HEK293 (cell line): ENCODE results near the gene ACTL6B.

Experiments used
- FEZF1 ChIP-seq: fragments of 450-650 bp; formaldehyde crosslinking; IDR thresholded peaks from 2 replicates; pipeline ENCODE4 v1.5.1; 2016; ENCODE audit warnings: missing biosample characterization, missing genetic modification characterization
- GFI1B ChIP-seq: fragments of 450-650 bp; formaldehyde crosslinking; IDR thresholded peaks from 2 replicates; pipeline ENCODE4 v1.5.1; 2016; ENCODE audit warnings: missing biosample characterization, missing genetic modification characterization
- HOXD13 ChIP-seq: sonication (generic); formaldehyde crosslinking; IDR thresholded peaks from 2 replicates; pipeline ENCODE4 v1.8.0; 2022; ENCODE audit warnings: missing genetic modification reagents, borderline replicate concordance
- OSR2 ChIP-seq: fragments of 450-650 bp; formaldehyde crosslinking; IDR thresholded peaks from 2 replicates; pipeline ENCODE4 v1.5.1; 2016; ENCODE audit warnings: missing biosample characterization, missing genetic modification characterization
- TCF7L2 ChIP-seq: IDR thresholded peaks from 2 replicates; pipeline ENCODE4 v1.6.1; 2011; ENCODE audit warnings: low read depth, mild to moderate bottlenecking, inconsistent platforms, low read length, moderate library complexity, borderline replicate concordance
- ZBTB21 ChIP-seq: fragments of 450-650 bp; formaldehyde crosslinking; IDR thresholded peaks from 2 replicates; pipeline ENCODE4 v1.5.1; 2017; ENCODE audit warnings: missing biosample characterization, missing genetic modification characterization
- ZNF132 ChIP-seq: fragments of 450-650 bp; formaldehyde crosslinking; IDR thresholded peaks from 2 replicates; pipeline ENCODE4 v1.5.1; 2017; ENCODE audit warnings: missing biosample characterization, missing genetic modification characterization, borderline replicate concordance
- ZNF138 ChIP-seq: fragments of 450-650 bp; formaldehyde crosslinking; IDR thresholded peaks from 2 replicates; pipeline ENCODE4 v1.5.1; 2016; ENCODE audit warnings: missing biosample characterization, missing genetic modification characterization, borderline replicate concordance
- ZNF24 ChIP-seq: fragments of 450-650 bp; formaldehyde crosslinking; IDR thresholded peaks from 2 replicates; pipeline ENCODE4 v1.5.1; 2016; ENCODE audit warnings: missing biosample characterization, missing genetic modification characterization
- ZNF335 ChIP-seq: fragments of 450-650 bp; formaldehyde crosslinking; conservative IDR thresholded peaks from 2 replicates; pipeline ENCODE4 v1.5.1; 2016; ENCODE audit warnings: missing biosample characterization, missing genetic modification characterization
- ZNF37A ChIP-seq: fragments of 450-650 bp; IDR thresholded peaks from 2 replicates; pipeline ENCODE4 v1.5.1; 2018; ENCODE audit warnings: missing biosample characterization, missing genetic modification characterization
- ZNF394 ChIP-seq: fragments of 450-650 bp; formaldehyde crosslinking; IDR thresholded peaks from 2 replicates; pipeline ENCODE4 v1.5.1; 2016; ENCODE audit warnings: missing biosample characterization, missing genetic modification characterization, mild to moderate bottlenecking, moderate library complexity, borderline replicate concordance
- ZNF433 ChIP-seq: fragments of 450-650 bp; formaldehyde crosslinking; IDR thresholded peaks from 2 replicates; pipeline ENCODE4 v1.5.1; 2016; ENCODE audit warnings: missing biosample characterization, missing genetic modification characterization, low read depth
- ZNF510 ChIP-seq: fragments of 450-650 bp; formaldehyde crosslinking; IDR thresholded peaks from 2 replicates; pipeline ENCODE4 v1.5.1; 2018; ENCODE audit warnings: mild to moderate bottlenecking, missing genetic modification characterization, missing biosample characterization; ENCODE audit not compliant: insufficient replicate concordance
- ZNF621 ChIP-seq: fragments of 450-650 bp; formaldehyde crosslinking; IDR thresholded peaks from 2 replicates; pipeline ENCODE4 v1.5.1; 2017; ENCODE audit warnings: missing biosample characterization, missing genetic modification characterization
- ZNF623 ChIP-seq: fragments of 450-650 bp; formaldehyde crosslinking; IDR thresholded peaks from 2 replicates; pipeline ENCODE4 v1.5.1; 2016; ENCODE audit warnings: missing biosample characterization, missing genetic modification characterization
- ZNF654 ChIP-seq: fragments of 450-650 bp; formaldehyde crosslinking; IDR thresholded peaks from 2 replicates; pipeline ENCODE4 v1.5.1; 2016; ENCODE audit warnings: low read depth, missing biosample characterization, missing genetic modification characterization
- ZNF664 ChIP-seq: fragments of 450-650 bp; formaldehyde crosslinking; IDR thresholded peaks from 2 replicates; pipeline ENCODE4 v1.5.1; 2016; ENCODE audit warnings: missing biosample characterization, missing genetic modification characterization
- ZNF792 ChIP-seq: fragments of 450-650 bp; formaldehyde crosslinking; IDR thresholded peaks from 2 replicates; pipeline ENCODE4 v1.5.1; 2016; ENCODE audit warnings: missing biosample characterization, missing genetic modification characterization
- ZNF843 ChIP-seq: fragments of 450-650 bp; formaldehyde crosslinking; IDR thresholded peaks from 2 replicates; pipeline ENCODE4 v1.5.1; 2016; ENCODE audit warnings: missing biosample characterization, missing genetic modification characterization
- ZXDB ChIP-seq: fragments of 450-650 bp; formaldehyde crosslinking; IDR thresholded peaks from 2 replicates; pipeline ENCODE4 v1.5.1; 2016; ENCODE audit warnings: missing biosample characterization, missing genetic modification characterization
- TF ChIP-seq, protein P1 (sequence below): fragments of 450-650 bp; formaldehyde crosslinking; IDR thresholded peaks from 2 replicates; pipeline ENCODE4 v1.5.1; 2017; ENCODE audit warnings: missing biosample characterization, missing genetic modification characterization
- TF ChIP-seq, protein P2 (sequence below): sonication (generic); formaldehyde crosslinking; IDR thresholded peaks from 2 replicates; pipeline ENCODE4 v1.8.1; 2022; ENCODE audit warnings: mild to moderate bottlenecking, moderate library complexity, missing genetic modification reagents
- TF ChIP-seq, protein P3 (sequence below): fragments of 450-650 bp; formaldehyde crosslinking; IDR thresholded peaks from 2 replicates; pipeline ENCODE4 v1.5.1; 2016; ENCODE audit warnings: missing biosample characterization, missing genetic modification characterization
- TF ChIP-seq, protein P4 (sequence below): fragments of 450-650 bp; formaldehyde crosslinking; IDR thresholded peaks from 2 replicates; pipeline ENCODE4 v1.5.1; 2017; ENCODE audit warnings: missing biosample characterization, mild to moderate bottlenecking, missing genetic modification characterization, moderate library complexity
- TF ChIP-seq, protein P5 (sequence below): fragments of 450-650 bp; IDR thresholded peaks from 2 replicates; pipeline ENCODE4 v1.5.1; 2018; ENCODE audit warnings: missing biosample characterization, missing genetic modification characterization
- TF ChIP-seq, protein P6 (sequence below): fragments of 450-650 bp; formaldehyde crosslinking; IDR thresholded peaks from 2 replicates; pipeline ENCODE4 v1.5.1; 2017; ENCODE audit warnings: missing biosample characterization, missing genetic modification characterization
- TF ChIP-seq, protein P7 (sequence below): fragments of 450-650 bp; formaldehyde crosslinking; optimal IDR thresholded peaks from 2 replicates; pipeline ENCODE3; 2016; ENCODE audit warnings: missing biosample characterization, mild to moderate bottlenecking, missing genetic modification characterization

Gene ACTL6B

DNA sequence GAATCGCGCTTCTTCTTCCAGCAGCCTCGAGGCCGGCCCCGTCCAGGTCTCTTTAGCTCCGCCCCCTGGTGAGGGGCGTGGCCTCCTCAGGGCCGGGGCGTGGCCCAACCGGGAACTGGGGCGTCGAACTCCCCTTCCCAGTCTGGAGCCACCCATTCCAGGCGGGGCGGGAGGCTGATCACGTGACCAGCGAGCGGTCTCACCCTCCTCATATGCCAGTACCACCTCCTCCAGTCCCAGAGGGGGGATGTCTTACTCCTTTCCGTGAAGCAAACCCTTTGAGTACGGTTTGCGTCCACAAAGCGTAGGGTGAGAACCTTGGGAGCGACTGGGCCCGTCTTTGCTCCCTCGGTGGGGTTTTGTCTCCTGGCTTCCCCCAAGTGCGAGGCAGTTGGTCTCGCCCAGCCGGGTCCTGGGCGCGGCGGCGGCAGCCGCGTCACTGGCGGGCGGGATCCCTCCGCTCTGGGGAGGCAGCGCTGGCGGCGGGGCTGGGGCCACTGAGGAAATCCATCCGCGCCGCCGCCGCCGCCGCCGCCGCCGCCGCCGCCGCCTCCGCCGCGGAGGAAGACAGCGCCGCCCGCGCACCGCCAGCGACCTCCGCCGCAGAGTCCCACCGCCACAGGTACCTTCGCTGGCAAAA, 17.2 kb upstream of the ACTL6B start, which contains the start of gene GNB2 (continued):
- TF ChIP-seq, protein P1, sequence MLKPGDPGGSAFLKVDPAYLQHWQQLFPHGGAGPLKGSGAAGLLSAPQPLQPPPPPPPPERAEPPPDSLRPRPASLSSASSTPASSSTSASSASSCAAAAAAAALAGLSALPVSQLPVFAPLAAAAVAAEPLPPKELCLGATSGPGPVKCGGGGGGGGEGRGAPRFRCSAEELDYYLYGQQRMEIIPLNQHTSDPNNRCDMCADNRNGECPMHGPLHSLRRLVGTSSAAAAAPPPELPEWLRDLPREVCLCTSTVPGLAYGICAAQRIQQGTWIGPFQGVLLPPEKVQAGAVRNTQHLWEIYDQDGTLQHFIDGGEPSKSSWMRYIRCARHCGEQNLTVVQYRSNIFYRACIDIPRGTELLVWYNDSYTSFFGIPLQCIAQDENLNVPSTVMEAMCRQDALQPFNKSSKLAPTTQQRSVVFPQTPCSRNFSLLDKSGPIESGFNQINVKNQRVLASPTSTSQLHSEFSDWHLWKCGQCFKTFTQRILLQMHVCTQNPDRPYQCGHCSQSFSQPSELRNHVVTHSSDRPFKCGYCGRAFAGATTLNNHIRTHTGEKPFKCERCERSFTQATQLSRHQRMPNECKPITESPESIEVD (tag by site-specific recombination) = no peak
- TF ChIP-seq ZNF433 (tag by site-specific recombination) (no peak), ZNF394 (tag by site-specific recombination) (peak; percentile 88), ZNF792 (no peak; the same call in 1 of the 2 replicates), ZNF510 (no peak), ZNF335 (tag by site-specific recombination) (peak; percentile 98), FEZF1 (peak; percentile 31; the same call in 1 of the 2 replicates), ZNF37A (tag by site-specific recombination) (no peak; the same call in 1 of the 2 replicates), ZNF654 (no peak), ZNF132 (tag by site-specific recombination) (no peak), GFI1B (peak; percentile 79; the same call in 1 of the 2 replicates), ZNF621 (tag by site-specific recombination) (no peak), TCF7L2 (no peak), ZNF623 (tag by site-specific recombination) (no peak), ZNF664 (no peak), ZNF843 (peak; percentile 83), ZNF24 (peak; percentile 96), OSR2 (tag by site-specific recombination) (peak; percentile 37; the same call in 1 of the 2 replicates), ZNF138 (no peak), ZXDB (peak; percentile 97), ZBTB21 (tag by site-specific recombination) (peak; percentile 72), HOXD13 (CRISPR knock-in tag) (no peak)
- TF ChIP-seq, protein P2, sequence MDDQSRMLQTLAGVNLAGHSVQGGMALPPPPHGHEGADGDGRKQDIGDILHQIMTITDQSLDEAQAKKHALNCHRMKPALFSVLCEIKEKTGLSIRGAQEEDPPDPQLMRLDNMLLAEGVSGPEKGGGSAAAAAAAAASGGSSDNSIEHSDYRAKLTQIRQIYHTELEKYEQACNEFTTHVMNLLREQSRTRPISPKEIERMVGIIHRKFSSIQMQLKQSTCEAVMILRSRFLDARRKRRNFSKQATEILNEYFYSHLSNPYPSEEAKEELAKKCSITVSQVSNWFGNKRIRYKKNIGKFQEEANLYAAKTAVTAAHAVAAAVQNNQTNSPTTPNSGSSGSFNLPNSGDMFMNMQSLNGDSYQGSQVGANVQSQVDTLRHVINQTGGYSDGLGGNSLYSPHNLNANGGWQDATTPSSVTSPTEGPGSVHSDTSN (CRISPR knock-in tag) = no peak; the same call in 1 of the 2 replicates
- TF ChIP-seq, protein P3, sequence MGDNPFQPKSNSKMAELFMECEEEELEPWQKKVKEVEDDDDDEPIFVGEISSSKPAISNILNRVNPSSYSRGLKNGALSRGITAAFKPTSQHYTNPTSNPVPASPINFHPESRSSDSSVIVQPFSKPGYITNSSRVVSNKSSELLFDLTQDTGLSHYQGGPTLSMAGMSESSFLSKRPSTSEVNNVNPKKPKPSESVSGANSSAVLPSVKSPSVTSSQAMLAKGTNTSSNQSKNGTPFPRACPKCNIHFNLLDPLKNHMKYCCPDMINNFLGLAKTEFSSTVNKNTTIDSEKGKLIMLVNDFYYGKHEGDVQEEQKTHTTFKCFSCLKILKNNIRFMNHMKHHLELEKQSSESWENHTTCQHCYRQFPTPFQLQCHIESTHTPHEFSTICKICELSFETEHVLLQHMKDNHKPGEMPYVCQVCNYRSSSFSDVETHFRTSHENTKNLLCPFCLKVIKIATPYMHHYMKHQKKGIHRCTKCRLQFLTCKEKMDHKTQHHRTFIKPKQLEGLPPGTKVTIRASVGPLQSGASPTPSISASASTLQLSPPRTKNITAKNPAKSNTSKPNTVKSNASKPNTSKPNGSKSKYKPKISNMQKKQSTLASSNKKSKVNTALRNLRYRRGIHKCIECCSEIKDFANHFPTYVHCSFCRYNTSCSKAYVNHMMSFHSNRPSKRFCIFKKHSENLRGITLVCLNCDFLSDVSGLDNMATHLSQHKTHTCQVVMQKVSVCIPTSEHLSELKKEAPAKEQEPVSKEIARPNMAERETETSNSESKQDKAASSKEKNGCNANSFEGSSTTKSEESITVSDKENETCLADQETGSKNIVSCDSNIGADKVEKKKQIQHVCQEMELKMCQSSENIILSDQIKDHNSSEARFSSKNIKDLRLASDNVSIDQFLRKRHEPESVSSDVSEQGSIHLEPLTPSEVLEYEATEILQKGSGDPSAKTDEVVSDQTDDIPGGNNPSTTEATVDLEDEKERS (tag by site-specific recombination) = 0 out of 2 replicates have a peak, but pooled peaks have one; percentile 11
- TF ChIP-seq, protein P4, sequence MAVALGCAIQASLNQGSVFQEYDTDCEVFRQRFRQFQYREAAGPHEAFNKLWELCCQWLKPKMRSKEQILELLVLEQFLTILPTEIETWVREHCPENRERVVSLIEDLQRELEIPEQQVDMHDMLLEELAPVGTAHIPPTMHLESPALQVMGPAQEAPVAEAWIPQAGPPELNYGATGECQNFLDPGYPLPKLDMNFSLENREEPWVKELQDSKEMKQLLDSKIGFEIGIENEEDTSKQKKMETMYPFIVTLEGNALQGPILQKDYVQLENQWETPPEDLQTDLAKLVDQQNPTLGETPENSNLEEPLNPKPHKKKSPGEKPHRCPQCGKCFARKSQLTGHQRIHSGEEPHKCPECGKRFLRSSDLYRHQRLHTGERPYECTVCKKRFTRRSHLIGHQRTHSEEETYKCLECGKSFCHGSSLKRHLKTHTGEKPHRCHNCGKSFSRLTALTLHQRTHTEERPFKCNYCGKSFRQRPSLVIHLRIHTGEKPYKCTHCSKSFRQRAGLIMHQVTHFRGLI (tag by site-specific recombination) = peak; percentile 74
- TF ChIP-seq, protein P5, sequence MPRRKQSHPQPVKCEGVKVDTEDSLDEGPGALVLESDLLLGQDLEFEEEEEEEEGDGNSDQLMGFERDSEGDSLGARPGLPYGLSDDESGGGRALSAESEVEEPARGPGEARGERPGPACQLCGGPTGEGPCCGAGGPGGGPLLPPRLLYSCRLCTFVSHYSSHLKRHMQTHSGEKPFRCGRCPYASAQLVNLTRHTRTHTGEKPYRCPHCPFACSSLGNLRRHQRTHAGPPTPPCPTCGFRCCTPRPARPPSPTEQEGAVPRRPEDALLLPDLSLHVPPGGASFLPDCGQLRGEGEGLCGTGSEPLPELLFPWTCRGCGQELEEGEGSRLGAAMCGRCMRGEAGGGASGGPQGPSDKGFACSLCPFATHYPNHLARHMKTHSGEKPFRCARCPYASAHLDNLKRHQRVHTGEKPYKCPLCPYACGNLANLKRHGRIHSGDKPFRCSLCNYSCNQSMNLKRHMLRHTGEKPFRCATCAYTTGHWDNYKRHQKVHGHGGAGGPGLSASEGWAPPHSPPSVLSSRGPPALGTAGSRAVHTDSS (tag by site-specific recombination) = peak; percentile 66
- TF ChIP-seq, protein P6, sequence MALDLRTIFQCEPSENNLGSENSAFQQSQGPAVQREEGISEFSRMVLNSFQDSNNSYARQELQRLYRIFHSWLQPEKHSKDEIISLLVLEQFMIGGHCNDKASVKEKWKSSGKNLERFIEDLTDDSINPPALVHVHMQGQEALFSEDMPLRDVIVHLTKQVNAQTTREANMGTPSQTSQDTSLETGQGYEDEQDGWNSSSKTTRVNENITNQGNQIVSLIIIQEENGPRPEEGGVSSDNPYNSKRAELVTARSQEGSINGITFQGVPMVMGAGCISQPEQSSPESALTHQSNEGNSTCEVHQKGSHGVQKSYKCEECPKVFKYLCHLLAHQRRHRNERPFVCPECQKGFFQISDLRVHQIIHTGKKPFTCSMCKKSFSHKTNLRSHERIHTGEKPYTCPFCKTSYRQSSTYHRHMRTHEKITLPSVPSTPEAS (tag by site-specific recombination) = peak; percentile 42; the same call in 1 of the 2 replicates
- TF ChIP-seq, protein P7, sequence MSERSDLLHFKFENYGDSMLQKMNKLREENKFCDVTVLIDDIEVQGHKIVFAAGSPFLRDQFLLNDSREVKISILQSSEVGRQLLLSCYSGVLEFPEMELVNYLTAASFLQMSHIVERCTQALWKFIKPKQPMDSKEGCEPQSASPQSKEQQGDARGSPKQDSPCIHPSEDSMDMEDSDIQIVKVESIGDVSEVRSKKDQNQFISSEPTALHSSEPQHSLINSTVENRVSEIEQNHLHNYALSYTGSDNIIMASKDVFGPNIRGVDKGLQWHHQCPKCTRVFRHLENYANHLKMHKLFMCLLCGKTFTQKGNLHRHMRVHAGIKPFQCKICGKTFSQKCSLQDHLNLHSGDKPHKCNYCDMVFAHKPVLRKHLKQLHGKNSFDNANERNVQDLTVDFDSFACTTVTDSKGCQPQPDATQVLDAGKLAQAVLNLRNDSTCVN (tag by site-specific recombination) = peak; percentile 77
